Activated CD4-positive, alpha-beta T cell treated with anti-CD3 and anti-CD28 coated beads, Interleukin-2, amount 10 ng/mL, durations not matched to agents 24 days and 14 days (primary cell): ENCODE measurements around the gene NOL3. TPM values are rescaled to one million over a fixed set of nuclear protein-coding genes. Genes with fewer than 3 reads are reported as not detected.

Source experiments
- DNase-seq: peaks from one replicate; pipeline ENCODE4 v3.0.0; 2022
- H3K27ac Mint-ChIP-seq: one replicate; pipeline ENCODE4 v1.8.0; 2022; ENCODE audit warnings: mild to moderate bottlenecking, mixed read lengths
- H3K27me3 Mint-ChIP-seq: one replicate; pipeline ENCODE4 v1.8.0; 2022; ENCODE audit warnings: mixed read lengths
- H3K36me3 Mint-ChIP-seq: one replicate; pipeline ENCODE4 v1.8.0; 2022; ENCODE audit warnings: low read depth, mild to moderate bottlenecking, mixed read lengths
- H3K4me1 Mint-ChIP-seq: one replicate; pipeline ENCODE4 v1.8.0; 2021; ENCODE audit warnings: mixed read lengths
- H3K4me3 Mint-ChIP-seq: one replicate; pipeline ENCODE4 v1.8.0; 2022; ENCODE audit warnings: mild to moderate bottlenecking, moderate library complexity, mixed read lengths
- H3K9me3 Mint-ChIP-seq: one replicate; pipeline ENCODE4 v1.8.0; 2021; ENCODE audit warnings: mixed read lengths
- intact Hi-C: fragments of 100-400 bp; cut with micrococcal nuclease; formaldehyde crosslinking; loops from one replicate; pipeline ENCODE4 v1.15.1; 2023
- total RNA-seq: library from RNA; stranded (reverse); gene quantifications from 2 replicates; pipeline ENCODE4 v1.2.3, GENCODE V29; 2022

NOL3 gene
- total RNA-seq, 1 donor from 2014 or later, result 36.7 TPM

- Mint-ChIP-seq H3K27ac (peak overlapping the region; percentile 97), H3K36me3 (peaks cover 34% of the 10 kb centered on the region), H3K9me3 (no peaks in the 10 kb centered on the region), H3K4me3 (peak overlapping the region; percentile 92), H3K4me1 (peaks cover 51% of the 10 kb centered on the region), H3K27me3 (no peaks in the 10 kb centered on the region)
- peak; percentile 97 for DNase-seq
- intact Hi-C loops, result loop anchor here (1.0 to 5.0 kb wide), 3 partner anchors 52 to 212 kb away; partner anchors contain the start of gene PHAF1
Measured at GRCh38 chr16:67158637-67159600, 11.4 kb upstream of the NOL3 start.

GRCh38 chr16:67161595-67162058 is 8.7 kb upstream of the NOL3 start:
- peak; percentile 57 for DNase-seq
- intact Hi-C loops, result loop anchor here (1.0 to 2.0 kb wide), 2 partner anchors 9 to 13 kb away; partner anchors contain the start of gene NOL3
- Mint-ChIP-seq H3K27me3 (peaks cover 11% of the 10 kb centered on the region), H3K9me3 (no peaks in the 10 kb centered on the region), H3K36me3 (peaks cover 35% of the 10 kb centered on the region), H3K4me1 (peaks cover 47% of the 10 kb centered on the region), H3K27ac (peak overlapping the region; percentile 58), H3K4me3 (peak overlapping the region; percentile 73)

- Mint-ChIP-seq H3K9me3 (no peaks in the 10 kb centered on the region), H3K27ac (no peak overlapping the region), H3K36me3 (peaks cover 40% of the 10 kb centered on the region), H3K4me1 (peaks cover 44% of the 10 kb centered on the region), H3K27me3 (peaks cover 13% of the 10 kb centered on the region), H3K4me3 (peak overlapping the region; percentile 75)
- intact Hi-C loops, result no loop called here
- no peak for DNase-seq
Measured at GRCh38 chr16:67162506-67163163, 7.7 kb upstream of the NOL3 start.

- H3K4me1 Mint-ChIP-seq, result peaks cover 42% of the 10 kb centered on the region
- H3K36me3 Mint-ChIP-seq, result peaks cover 37% of the 10 kb centered on the region
- peak overlapping the region; percentile 67 for H3K27ac Mint-ChIP-seq
- peak overlapping the region; percentile 75 for H3K4me3 Mint-ChIP-seq
- H3K27me3 Mint-ChIP-seq, result peaks cover 13% of the 10 kb centered on the region
- H3K9me3 Mint-ChIP-seq, result no peaks in the 10 kb centered on the region
- peak; percentile 92 for DNase-seq
- intact Hi-C loops, result no loop called here
Measured at GRCh38 chr16:67163164-67163998, 7.0 kb upstream of the NOL3 start.

- no peak for DNase-seq
- peaks cover 42% of the 10 kb centered on the region for H3K4me1 Mint-ChIP-seq
- intact Hi-C loops, result no loop called here
Measured at GRCh38 chr16:67163999-67164558, 6.3 kb upstream of the NOL3 start.

GRCh38 chr16:67164599-67165061 is 5.7 kb upstream of the NOL3 start, which contains the start of gene HSF4:
HSF4 (plus strand) TSS chr16:67164745; CDS start chr16:67164812, 67 bp downstream.
- Mint-ChIP-seq H3K27ac (peak within 1 kb of the TSS; percentile 67), H3K9me3 (no peaks in the 10 kb centered on the region), H3K36me3 (peaks cover 34% of the 10 kb centered on the region), H3K27me3 (peaks cover 13% of the 10 kb centered on the region), H3K4me3 (peak within 1 kb of the TSS; percentile 75), H3K4me1 (peaks cover 45% of the 10 kb centered on the region)
- intact Hi-C loops, result no loop called here
- peak; percentile 80 for DNase-seq

More at GRCh38 chr16:67163999-67164558, 6.3 kb upstream of the NOL3 start:
- Mint-ChIP-seq H3K4me3 (peak overlapping the region; percentile 75), H3K36me3 (peaks cover 34% of the 10 kb centered on the region), H3K27me3 (peaks cover 13% of the 10 kb centered on the region), H3K9me3 (no peaks in the 10 kb centered on the region), H3K27ac (peak overlapping the region; percentile 48)

GRCh38 chr16:67165121-67166078 is 4.9 kb upstream of the NOL3 start:
- Mint-ChIP-seq H3K27me3 (peaks cover 13% of the 10 kb centered on the region), H3K9me3 (no peaks in the 10 kb centered on the region), H3K27ac (peak overlapping the region; percentile 15), H3K4me1 (peaks cover 50% of the 10 kb centered on the region), H3K36me3 (peaks cover 34% of the 10 kb centered on the region), H3K4me3 (peak overlapping the region; percentile 69)
- DNase-seq, result peak; percentile 67
- intact Hi-C loops, result no loop called here

- Mint-ChIP-seq H3K4me3 (peak overlapping the region; percentile 70), H3K27ac (no peak overlapping the region), H3K36me3 (peaks cover 31% of the 10 kb centered on the region), H3K4me1 (peaks cover 54% of the 10 kb centered on the region), H3K27me3 (peaks cover 13% of the 10 kb centered on the region), H3K9me3 (no peaks in the 10 kb centered on the region)
- intact Hi-C loops, result no loop called here
- DNase-seq, result no peak
Measured at GRCh38 chr16:67166110-67166547, 4.2 kb upstream of the NOL3 start.

- Mint-ChIP-seq H3K27ac (peak overlapping the region; percentile 40), H3K4me1 (peaks cover 57% of the 10 kb centered on the region), H3K27me3 (peaks cover 13% of the 10 kb centered on the region), H3K9me3 (no peaks in the 10 kb centered on the region), H3K4me3 (peak overlapping the region; percentile 70), H3K36me3 (peaks cover 28% of the 10 kb centered on the region)
- peak; percentile 64 for DNase-seq
- intact Hi-C loops, result no loop called here
Measured at GRCh38 chr16:67166598-67167168, 3.7 kb upstream of the NOL3 start.

- DNase-seq, result no peak
- Mint-ChIP-seq H3K4me1 (peaks cover 54% of the 10 kb centered on the region), H3K36me3 (peaks cover 22% of the 10 kb centered on the region), H3K27me3 (peaks cover 13% of the 10 kb centered on the region), H3K27ac (peak overlapping the region; percentile 34), H3K9me3 (no peaks in the 10 kb centered on the region), H3K4me3 (peak overlapping the region; percentile 8)
- intact Hi-C loops, result no loop called here
Measured at GRCh38 chr16:67167588-67167987, 2.8 kb upstream of the NOL3 start.

GRCh38 chr16:67169011-67169451 is 1.3 kb upstream of the NOL3 start:
- H3K4me3 Mint-ChIP-seq, result peak overlapping the region; percentile 86
- peak overlapping the region; percentile 25 for H3K27ac Mint-ChIP-seq
- peaks cover 63% of the 10 kb centered on the region for H3K4me1 Mint-ChIP-seq
- peaks cover 13% of the 10 kb centered on the region for H3K27me3 Mint-ChIP-seq
- H3K9me3 Mint-ChIP-seq, result no peaks in the 10 kb centered on the region
- intact Hi-C loops, result no loop called here
- H3K36me3 Mint-ChIP-seq, result peaks cover 26% of the 10 kb centered on the region
- no peak for DNase-seq
